Measurements from ENCODE around the gene ALX3. TPM values are rescaled to one million over a fixed set of nuclear protein-coding genes. Genes with fewer than 3 reads are reported as not detected.

Gene ALX3
- total and polyA plus RNA-seq, 10 of the 15 experiments (the other 5 are each of a cell fraction or from before 2014, with no cell fraction given) = not detected

DNA sequence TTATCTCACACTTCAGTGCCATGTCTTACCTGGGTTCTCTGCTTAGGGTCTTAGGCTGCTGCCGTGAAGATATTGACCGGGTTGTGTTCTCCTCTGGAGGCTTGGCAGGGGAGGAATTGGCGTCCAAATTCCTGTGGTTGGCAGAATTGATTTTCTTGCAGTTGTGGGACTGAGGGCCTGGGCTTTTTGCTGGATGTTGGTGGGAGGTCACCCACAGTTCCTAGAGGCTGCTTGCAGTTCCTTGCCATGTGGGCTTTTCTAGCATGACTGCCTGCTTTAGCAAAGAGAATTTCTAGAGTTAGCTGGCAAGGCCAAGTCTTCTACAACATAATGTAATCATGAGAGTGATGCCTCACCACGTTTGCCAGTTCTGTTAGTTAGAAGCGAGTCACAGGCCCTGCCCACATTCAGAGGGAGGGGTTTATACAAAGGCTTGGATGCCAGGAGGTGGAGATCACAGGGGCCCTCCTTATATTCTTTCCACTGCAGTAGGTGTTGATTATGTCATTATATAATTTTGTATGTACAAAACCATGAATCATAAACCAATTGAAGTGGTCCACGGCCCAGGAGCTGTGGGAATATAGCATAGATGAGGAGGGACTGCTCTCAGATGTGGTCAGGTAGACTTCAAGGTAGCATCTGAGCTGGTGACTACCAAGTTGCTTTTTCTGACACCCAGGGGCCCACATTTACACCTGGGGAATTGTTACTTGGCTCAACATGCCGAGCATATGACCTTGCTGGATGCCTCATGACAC, 48.3 kb upstream of the ALX3 start (continued):
- TF ChIP-seq ZNF274 (IDR thresholded peaks at IDR 0.05; ENCODE audit: insufficient read depth, insufficient read length) (no peak), SRF (IDR thresholded peaks at IDR 0.05; ENCODE audit: low read depth in 2 of 2, low read length in 2 of 2) (no peak), NRF1 (conservative IDR thresholded peaks at IDR 0.05; ENCODE audit: low read depth, low read length) (no peak), BHLHE40 (IDR thresholded peaks at IDR 0.05; ENCODE audit: borderline replicate concordance in 1 of 2, low read depth in 2 of 2, low read length in 1 of 2) (no peak), E2F4 (IDR thresholded peaks at IDR 0.05; ENCODE audit: low read depth, low read length) (no peak), SIX5 (IDR thresholded peaks at IDR 0.05; ENCODE audit: low read depth, low read length, severe bottlenecking) (no peak)

- RAD21 ChIA-PET (ENCODE audit: unreplicated experiment) = interaction anchor here (0.9 kb wide), 1 partner anchor 33 kb away, joined by 3 read pairs; no protein-coding TSS in a partner anchor
- POLR2A ChIA-PET = no interaction called here
- SMC1A ChIA-PET (ENCODE audit: uncharacterized antibody, unreplicated experiment) = interaction anchor here (0.6 kb wide), 1 partner anchor 157 kb away, joined by 3 read pairs; no protein-coding TSS in a partner anchor
- Histone ChIP-seq H3K9ac (ENCODE audit: control insufficient read depth, insufficient read depth, low read length) (no peak overlapping the region), H3K27ac (ENCODE audit: control insufficient read depth, insufficient read depth) (no peak overlapping the region), H3K27me3 (replicated peaks in 1 of 2; ENCODE audit: control insufficient read depth in 2 of 2, insufficient read depth in 2 of 2, low read length in 1 of 2) (peaks cover 1 to 2% of the 10 kb centered on the region in 2 experiments; a peak in 1 of 4 replicates), H3K9me3 (replicated peaks; ENCODE audit: control insufficient read depth, insufficient read depth, low read length) (no peaks in the 10 kb centered on the region), H3K4me2 (ENCODE audit: control insufficient read depth, insufficient read depth) (no peak overlapping the region), H3K4me1 (ENCODE audit: control insufficient read depth, insufficient read depth, low read length) (no peaks in the 10 kb centered on the region), H4K20me1 (ENCODE audit: control insufficient read depth, insufficient read depth) (no peaks in the 10 kb centered on the region), H3K4me3 (no peak overlapping the region), H3K36me3 (ENCODE audit: control insufficient read depth in 2 of 2, insufficient read depth in 2 of 2, low read length in 1 of 2) (no peaks in the 10 kb centered on the region), H2AFZ (ENCODE audit: control insufficient read depth, low read depth, low read length) (no peak overlapping the region), H3K79me2 (ENCODE audit: control insufficient read depth, insufficient read depth, low read length) (no peaks in the 10 kb centered on the region)
- CTCF ChIA-PET = interaction anchor here (1.1 to 4.2 kb wide), 3 partner anchors 10 to 85 kb away, joined by 3 to 18 read pairs (median 18); no protein-coding TSS in a partner anchor
- ATAC-seq (no peak), FAIRE-seq (no peak), DNase-seq (ENCODE audit: low read depth, low spot score) (no peak)
- intact Hi-C loops (cut with micrococcal nuclease; ENCODE audit: unreplicated experiment) = no loop called here
- in situ Hi-C loops (cut with MboI) = no loop called here
- WGBS (ENCODE audit: insufficient coverage, insufficient replicate concordance, low lambda C conversion rate, missing lambda C conversion rate) = 36% methylated on average over 5 of the region's 5 CpGs
- BruUV-seq (replicated peaks) = no TSS peak
- no peak for TF ChIP-seq FOS (IDR thresholded peaks at IDR 0.05; ENCODE audit: borderline replicate concordance, extremely low read depth, insufficient read length)
- TF ChIP-seq IRF3 (IDR thresholded peaks at IDR 0.05) = no peak
- TF ChIP-seq SIX5 (IDR thresholded peaks at IDR 0.05; ENCODE audit: low read depth, low read length, severe bottlenecking) = no peak
- no peak for TF ChIP-seq SMAD1 (IDR thresholded peaks at IDR 0.05; ENCODE audit: low read depth, partially characterized antibody)
- no peak for TF ChIP-seq ZBTB33 (IDR thresholded peaks at IDR 0.05)
- TF ChIP-seq SMARCA5 (IDR thresholded peaks at IDR 0.05) = no peak
- TF ChIP-seq NR2C1 (IDR thresholded peaks at IDR 0.05) = no peak
- TF ChIP-seq BCLAF1 (IDR thresholded peaks at IDR 0.05) = no peak
- TF ChIP-seq ZNF384 (IDR thresholded peaks at IDR 0.05; ENCODE audit: borderline replicate concordance, low read depth, low read length) = no peak
- no peak for TF ChIP-seq BHLHE40 (IDR thresholded peaks at IDR 0.05; ENCODE audit: borderline replicate concordance in 1 of 2, low read depth in 2 of 2, low read length in 1 of 2)
These were observed 44.3 kb upstream of the ALX3 start for GRCh38 chr1:110114784-110115183.

All from GM12878 (cell line).